HG02852 (cell line): ENCODE measurements around the gene THOC7.

Source experiments
- ATAC-seq: cut with Tn5 transposase; IDR thresholded peaks from one replicate; pipeline ENCODE4 v1.9.1; 2021; ENCODE audit warnings: mild to moderate bottlenecking, moderate library complexity; ENCODE audit not compliant: unreplicated experiment

Gene THOC7

DNA sequence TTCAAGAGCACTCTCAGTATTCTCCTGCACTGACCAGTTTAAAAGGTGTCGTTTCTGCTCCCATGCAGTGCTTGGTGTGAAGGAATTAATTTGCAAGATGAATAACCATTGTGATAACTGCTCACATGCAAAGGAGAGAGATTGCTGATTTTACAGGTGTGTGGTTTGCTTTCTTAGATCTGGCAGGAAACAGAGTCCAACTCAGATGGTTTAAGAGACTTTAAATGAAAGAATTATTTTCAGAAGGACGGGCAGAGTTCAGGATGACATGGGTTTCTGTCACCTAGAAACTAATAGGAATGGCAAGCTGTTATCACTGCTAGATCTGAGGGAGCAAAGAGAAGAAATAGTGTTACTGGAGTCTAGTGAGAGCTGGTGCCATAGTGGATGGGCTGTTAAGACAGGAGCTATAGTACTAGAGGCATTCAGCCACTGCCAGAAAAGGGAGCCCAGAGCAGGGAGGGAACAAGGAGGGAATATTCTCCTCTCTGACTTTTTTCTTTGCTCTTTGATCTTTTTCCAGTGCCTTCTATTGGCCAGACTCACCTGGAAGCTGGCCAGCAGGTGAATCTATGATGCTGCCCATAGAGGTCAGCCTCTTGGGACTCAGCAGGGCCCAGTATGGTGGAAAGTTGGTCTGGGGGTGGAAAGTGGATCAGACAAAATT, 14.9 kb upstream of the THOC7 start:
- ATAC-seq = no peak

DNA sequence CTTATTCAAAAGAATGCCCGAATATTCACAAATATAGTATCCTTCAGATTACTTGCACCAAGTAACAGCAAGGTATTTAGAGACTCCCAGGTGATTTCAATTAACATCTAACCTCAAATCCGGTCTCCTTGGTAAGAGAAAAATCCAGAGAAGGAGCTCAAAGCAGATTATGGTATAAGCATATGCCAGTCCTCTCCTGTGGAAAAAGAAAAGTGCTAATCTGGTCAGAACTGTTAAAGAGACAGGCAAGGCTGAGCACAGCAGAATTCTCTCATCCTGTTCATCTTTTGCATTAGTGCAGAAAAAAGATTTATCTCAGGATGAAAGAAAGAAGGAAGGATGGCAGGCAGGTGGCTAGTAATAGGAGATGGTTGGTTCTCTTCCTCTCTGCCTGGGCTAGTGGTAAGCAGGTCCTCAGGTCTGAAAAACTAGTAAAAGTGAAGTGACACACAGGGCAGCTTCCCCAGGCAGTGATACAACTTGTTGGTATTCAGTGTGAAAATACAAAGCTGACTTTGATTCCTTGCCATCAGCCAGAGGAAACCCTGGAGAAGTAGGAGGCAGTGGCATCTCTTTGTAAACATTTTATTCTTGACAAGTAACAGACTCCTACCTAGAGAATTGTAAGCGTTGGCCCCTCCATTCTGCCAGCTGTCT, 14.3 kb upstream of the THOC7 start:
- no peak for ATAC-seq

DNA sequence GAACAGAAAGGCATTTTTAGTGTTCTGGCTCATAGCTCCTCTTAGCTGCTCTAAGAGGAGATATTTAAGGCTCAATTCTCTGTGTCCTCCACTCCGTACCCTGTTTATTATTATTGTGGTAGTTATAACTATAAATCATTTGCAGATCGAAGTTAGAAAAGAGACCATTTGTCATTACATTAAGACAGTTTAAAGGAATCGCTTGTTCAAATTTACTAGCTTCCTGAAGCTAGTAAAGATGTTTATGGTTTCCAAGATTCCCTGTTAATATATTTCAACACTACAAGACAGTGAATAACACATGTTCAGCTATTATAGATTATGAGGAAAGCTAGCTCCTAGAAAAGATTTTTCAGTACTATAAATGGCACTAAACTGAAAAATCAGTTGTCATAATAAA, 12.7 kb upstream of the THOC7 start:
- ATAC-seq = no peak

DNA sequence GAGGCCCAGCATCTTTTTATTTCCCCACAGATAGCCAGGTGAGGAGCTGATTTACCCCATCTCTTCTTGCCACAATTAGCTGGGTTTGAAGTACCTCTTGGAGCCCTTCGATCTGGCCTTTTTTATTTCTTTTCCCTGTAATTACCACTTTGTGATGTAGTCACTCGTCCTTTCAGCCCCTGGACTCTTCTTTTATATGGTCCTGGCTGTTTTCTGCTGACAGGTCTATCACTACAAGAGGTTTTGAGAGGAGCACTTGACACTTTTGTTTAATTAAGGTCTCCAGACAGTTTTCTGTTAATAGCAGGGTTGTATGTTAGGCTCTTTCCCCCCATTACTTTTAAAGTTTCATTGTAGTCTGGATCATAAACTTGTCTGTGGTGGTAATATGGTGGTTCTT, 11.9 kb upstream of the THOC7 start:
- no peak for ATAC-seq

DNA sequence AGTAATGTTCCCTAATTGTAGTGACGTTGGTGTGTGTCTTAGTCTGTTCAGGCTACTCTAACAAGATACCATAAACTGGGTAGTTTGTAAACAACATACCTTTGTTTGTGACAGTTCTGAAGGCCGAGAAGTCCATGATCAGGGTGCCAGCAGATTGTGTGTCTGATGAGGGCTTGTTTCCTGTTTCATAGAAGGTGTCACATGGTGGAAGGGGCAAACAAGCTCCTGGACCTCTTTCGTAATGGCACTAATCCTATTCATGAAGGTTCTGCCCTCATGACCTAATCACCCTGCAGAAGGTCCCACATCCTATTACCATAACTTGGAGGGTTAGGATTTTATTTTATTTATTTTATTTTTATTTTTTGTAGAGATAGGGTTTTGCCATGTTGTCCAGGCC, 11.2 kb upstream of the THOC7 start:
- no peak for ATAC-seq

DNA sequence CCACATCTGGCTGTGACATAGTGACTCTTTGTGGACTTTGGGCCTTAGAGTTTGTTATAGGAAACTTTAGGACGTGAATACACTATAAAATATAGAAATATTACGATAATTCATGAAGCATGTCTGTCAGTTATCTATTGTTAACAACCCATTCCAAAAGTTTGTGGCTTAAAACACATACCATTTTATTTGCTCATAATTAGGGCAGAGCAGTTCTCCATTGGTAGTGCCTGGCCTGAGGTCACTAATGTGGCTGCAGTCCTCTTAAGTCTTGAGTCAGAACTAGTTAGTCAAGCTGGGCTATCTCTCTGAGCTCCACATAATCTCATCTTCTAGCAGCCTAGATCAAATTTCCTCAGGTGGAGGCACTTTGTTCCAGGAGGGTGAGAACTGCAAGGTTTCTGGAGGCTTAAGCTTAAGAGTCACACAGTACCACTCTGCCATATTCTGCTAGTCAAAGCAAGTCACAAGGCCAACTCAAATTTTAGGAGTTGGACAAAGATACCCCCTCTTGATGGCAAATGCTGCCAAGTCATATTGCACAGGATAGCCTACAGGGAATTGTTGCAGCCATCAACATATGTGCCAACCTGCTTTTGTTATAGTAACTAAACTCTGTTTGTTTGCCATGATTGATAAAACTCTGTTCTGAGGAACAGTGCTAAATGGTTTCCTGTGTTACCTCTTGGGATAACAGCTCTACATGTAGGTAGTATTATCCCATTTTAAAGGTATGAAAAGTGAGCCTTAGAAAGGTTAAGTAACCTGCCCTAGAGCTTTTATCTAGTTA, 8.7 kb upstream of the THOC7 start:
- ATAC-seq = no peak

DNA sequence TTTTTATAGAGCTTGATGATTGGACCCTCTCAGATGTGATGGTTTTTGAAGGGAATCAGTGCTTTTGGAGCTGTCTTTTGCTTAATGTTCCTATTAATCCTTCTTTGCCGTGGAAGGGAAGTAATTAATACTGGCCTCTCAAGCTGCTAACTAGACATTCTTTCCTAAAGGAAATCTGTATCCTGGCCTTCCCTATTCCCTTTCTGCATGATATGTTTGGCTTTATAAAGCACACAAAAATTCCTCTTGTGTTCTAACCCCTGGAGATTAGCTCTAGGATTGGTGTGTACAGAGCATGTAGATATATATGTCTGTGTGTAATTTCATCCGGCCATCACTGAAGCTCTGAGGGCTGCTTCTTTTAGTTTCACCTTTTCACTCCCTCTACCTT, 7.0 kb upstream of the THOC7 start:
- ATAC-seq = no peak

DNA sequence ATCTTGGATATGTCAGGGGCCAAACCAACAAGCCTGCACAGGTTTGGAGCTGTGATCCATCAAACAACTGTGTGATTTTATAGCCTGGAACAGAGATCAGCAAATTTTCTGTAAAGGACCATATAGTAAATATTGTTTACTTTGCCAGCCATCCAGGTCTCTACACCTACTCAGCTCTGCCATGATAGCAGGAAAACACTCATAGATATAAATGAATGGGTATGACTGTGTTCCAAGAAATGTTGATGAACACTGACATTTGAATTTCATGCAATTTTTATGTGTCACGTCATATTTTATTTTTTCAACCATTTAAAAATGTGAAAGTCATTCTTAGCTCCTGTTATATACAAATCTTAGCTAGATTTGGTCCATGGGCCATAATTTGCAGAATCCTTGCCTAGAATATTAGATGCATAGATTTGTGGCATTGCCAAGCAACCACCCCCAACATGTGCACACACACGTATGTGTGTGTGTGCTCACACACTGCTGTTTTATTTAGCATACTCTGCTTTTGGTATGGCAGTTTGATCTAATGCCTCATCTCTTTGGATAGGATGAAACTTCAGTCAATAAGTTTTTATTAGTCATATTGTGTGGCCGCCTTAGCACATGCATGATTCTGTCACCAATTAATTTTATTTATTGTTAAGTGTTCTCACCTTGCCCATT, 6.5 kb upstream of the THOC7 start:
- no peak for ATAC-seq

DNA sequence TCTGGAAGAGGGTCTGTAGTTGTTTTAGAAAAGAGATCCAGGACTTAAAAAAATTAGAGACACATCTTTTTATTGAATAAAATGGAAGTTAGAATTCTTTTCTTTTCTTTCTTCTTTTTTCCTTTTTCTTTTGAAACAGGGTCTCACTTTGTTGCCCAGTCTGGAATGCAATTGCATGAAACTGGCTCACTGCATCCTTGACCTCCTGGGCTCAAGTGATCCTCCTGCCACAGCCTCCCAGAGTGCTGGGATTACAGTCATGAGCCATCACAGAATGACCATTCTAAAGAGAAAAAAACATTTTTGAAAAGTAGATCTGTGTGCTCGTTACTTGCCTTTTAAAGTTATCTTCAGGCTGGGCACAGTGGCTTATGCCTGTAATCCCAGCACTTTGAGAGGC, 3.6 kb upstream of the THOC7 start:
- ATAC-seq = no peak

DNA sequence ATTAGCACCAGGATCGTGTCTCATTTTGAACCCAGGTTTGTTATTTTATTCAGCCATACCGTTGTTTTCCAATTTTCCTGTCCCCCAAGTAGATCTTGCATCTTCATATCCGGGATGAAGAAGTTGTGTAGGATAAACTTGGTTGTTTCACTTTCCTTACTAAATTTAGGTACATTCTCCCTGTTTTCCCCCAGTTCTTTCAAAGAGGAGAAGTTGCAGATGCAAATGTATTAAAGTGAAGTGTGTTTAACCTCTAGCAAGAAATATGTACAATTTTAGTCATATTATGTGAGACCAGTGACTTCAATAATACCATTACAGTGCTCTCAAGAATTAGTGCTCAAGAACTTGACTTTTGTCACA, 1.3 kb upstream of the THOC7 start:
- no peak for ATAC-seq

DNA sequence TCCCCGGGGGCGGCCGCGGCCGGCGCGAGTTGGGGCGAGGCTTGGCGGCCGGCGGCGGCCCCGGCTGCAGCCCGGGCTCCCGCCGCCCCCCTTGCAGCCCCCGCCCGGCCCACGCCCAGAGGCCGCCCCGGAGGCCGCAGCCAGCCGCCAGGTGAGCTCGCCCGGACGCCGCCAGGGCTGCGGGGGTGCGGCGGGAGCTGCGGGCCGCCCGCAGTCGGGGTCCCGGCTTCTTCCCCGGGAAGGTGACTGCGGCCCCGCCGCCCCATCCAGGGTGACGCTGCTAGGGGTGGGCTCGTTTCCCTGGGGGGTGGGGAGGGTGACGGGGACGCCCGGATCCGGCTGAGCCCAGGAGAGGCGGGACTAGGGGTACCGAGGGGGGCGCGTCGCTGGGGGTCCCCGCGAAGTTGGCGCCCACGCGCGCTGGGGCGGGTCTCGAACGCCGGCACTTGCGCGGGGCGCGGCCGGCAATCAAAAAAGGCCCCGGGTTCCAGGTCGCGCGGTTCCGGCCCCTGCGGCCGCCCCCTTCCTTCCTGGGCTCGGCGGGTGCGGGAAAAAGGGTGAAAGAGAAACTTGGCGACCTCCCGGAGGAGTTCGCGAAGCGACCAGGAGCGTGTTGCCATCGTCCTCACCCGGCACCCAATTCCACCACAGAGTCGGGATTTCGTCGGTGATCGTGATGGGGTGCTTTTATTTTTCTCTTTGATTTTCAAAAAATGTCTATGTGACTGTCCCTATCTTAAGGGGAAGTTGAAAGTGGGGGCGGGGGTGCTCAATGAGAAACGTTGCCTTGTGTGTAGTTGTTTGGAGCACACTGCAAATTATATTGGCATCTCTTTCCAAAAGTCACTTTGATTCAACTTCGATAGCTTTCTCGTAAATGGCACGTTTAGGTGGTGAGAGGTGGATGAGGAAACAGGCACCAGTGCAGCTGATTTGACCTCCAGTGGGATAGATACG, 681 bp upstream of the THOC7 start:
- ATAC-seq = peak; percentile 50

DNA sequence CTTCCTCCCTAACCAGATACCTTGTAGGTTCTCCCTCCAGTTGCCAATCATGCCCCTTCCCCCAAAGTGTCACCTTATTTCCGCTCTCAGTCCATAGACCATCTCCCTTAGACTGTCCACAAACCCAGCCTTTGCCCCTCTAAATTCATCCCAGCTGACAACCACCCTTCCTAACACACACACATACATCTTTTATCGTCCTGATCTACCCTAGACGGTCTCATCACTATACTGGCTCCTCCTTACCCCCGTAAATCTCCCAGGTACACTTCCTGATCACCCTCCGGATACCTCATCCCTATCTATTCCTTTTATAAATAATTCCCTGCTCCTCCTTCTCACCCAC, 828 bp downstream of the THOC7 start:
- ATAC-seq = peak; percentile 1

DNA sequence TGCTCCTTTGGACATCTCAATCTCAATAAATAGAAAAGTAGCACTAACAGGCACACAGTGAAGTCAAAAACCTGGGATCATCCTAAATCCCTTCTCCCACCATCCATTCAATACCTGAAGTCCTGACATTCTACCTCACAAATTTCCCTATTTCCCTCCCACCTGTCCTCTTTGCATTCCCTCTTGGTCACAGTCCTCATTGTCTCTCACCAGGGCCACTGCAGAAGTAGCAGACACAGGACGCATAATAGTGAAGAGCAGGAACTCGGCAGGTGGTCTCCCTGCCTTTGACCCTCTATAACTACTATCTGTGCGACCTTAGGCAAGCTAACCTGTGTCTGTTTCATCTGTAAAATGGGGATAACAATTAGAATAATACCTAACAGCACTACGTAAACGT, 2.3 kb downstream of the THOC7 start:
- no peak for ATAC-seq

DNA sequence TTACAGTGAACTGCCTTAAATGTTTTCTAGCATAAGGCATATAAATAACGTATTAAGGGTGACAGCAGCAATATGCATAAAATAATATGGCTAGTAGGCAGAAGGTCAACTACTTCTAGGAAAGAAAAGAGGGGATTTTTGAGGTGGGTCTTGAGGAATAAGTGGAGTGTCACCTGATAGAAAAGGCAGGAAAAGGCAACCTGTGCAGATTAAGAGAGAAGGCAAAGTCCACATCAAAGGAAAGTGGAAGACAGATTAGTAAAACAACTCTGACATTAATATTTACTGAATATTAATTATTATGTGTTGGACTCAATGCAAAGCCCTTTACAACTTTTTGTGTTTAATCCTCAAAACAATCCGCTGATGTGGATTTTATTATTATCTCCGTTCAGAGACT, 2.8 kb downstream of the THOC7 start:
- no peak for ATAC-seq

DNA sequence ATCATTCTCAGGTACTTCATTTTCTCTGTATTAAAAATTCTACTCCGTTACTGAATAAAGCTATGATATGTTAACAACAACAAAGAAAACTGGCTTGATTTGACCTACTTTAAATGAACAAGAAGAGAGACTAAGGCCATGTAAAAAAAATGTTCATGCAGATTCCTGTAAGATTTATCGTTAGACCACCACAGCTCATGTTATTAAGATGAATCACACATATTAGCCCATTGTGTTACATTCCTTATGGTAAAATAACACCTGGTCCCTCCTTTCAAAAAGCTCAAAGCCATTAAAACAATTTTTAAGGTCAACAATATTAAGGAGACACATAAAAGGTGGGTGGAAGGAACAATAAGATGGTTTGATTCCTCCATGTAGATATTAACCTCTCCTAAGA, 6.3 kb downstream of the THOC7 start:
- ATAC-seq = no peak

DNA sequence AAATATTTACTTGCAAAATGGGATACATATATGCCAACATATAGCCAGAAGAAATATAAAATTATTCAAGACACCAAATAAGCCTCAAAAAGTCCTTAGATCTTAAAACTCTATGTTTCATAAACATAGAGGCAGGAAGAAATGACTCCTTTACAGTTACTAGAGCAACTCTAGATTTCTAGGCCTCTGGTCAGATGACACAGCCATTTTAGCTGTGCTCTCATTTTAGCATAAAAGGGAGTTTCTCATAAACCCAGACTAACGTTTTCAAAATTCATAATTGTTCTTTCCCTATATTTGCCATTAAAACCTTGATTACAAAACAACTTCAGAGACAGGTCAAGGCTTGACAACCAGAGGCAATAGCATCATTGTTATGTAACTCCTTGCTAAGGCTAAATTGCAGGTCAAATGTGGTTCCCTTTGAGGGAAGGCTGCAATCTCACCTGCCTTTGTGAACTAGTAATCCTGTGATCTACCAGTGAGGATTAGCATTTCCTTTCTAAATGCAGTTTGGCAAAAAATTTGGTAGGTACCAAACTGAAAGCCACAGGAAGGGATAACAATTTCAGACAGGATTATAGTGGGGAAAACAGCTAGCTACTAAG, 8.2 kb downstream of the THOC7 start:
- no peak for ATAC-seq

DNA sequence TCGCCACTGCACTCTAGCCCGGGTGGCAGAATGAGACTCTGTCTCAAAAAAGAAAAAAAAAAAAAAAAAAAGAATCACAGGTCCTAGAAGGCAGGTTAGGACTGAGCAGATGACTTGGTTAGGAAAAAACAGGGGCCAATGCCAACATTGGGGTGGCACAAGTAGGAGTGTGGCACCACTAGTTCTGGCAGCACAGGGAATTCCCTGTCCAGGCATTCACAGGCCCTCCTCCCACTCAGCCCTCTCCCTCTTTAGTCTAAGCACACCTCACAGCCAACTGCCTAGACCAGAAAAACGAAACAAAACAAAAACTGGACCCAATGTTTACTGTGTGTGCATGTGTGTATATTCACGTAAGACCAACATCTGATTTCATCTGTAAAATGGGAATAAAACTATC, 10.5 kb downstream of the THOC7 start:
- ATAC-seq = no peak

DNA sequence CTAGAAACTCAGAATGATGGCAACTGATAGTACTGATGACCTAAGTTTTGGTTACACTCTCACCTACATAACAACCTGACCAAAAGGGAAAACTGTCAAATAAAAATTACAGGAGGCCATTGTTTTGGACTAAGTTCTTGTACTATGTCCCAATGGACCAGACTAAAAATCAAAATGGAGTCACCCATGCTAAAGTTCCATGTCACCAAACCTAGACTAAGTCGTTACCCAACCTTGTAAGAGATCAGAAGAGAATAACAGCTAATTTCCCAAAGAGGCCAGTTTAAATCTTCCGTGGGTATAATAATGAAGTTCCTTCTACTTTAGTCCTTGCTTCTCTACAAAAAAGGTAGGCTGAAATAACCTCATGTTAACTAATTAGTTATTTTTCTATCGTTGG, 12.3 kb downstream of the THOC7 start:
- ATAC-seq = no peak

DNA sequence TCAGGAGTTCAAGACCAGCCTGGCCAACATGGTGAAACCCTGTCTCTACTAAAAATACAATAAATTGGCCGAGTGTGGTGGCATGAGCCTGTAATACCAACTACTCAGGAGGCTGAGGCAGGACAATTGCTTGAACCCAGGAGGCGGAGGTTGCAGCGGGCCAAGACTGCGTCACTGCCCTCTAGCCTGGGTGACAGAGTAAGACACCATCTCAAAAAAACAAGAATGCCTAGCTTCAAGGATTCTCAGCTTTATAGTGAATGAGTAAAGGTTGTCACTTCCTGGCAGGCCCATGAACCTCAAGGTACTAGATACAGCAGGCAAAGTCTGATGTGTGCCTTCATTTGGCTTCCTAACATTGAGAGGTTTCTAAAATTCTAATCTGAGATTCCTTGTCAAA, 14.4 kb downstream of the THOC7 start:
- ATAC-seq = no peak

DNA sequence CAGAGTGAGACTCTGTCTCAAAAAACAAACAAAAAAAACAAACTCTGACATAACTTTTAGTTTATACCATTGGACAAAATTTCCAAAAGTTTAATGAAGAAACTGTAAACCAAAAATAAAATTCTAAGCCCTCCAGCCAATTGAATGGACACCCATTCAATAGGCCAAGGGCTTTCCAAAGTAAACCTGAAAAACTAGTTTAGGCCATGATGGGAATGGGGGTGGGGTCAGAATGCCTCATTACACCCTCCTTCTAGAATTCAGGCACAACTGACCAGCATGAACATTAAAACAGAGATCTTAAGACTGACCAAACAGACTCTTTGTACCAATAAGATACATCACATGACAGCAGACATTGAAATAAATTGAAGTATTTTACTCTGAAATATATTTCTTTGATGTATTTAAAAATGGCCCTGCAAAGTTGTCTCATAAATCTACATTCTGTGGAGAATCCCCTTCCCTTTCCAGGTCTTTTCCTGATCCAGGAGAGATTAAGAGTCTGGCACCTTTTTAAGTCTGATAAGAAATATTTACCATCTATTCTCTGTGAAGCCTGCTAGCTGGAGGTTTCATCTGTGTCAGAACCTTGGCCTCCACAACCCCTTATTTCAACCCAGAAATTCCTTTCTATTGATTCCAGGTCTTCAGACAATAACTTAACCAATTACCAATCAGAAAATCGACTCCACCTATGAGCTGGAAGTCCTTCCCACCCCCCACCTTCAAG, 15.7 kb downstream of the THOC7 start:
- ATAC-seq = no peak
